ENCODE results near the gene LRFN5. TPM values are rescaled to one million over a fixed set of nuclear protein-coding genes. Genes with fewer than 3 reads are reported as not detected.

LRFN5 gene
- total and polyA plus RNA-seq, 2 of the 13 experiments (the other 11 are each of a cell fraction or from before 2014, with no cell fraction given), result not detected

DNA sequence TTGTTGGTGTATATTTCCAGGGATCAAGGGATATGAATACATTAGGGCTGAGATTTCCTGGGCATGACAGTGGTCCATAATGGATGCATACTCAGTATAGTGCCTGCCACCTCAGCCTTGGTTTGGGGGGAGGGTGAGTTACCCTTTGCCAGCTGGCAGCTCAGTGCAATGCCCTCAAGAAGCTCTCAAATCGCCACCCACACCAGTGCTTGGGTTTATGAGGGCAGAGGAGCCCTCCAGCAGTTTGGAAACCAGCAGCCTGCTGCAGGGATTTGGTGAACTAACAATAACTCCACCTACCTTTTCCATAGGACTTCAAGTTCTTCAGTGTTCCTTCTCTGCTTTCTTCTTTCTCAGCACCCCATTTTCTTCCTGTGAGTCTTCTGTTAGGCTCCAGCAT lies 218.9 kb downstream of the LRFN5 start:
- H4K20me1 ChIP-seq (ENCODE audit: insufficient read depth, low read length), result no peaks in the 10 kb centered on the region
- ATAC-seq (peak; percentile 22; the same call in 2 of the 3 replicates), DNase-seq (ENCODE audit: low spot score) (no peak), FAIRE-seq (no peak)
- WGBS (ENCODE audit: low lambda C conversion rate), result 0% methylated on average over 1 of the region's 1 CpG
- H3K27me3 ChIP-seq (ENCODE audit: control insufficient read depth in 1 of 2, insufficient read depth in 2 of 2, low read length in 2 of 2), result no peaks in the 10 kb centered on the region
- ChIA-PET CTCF (ENCODE audit: low intra/inter-chr PET ratio, low total read pairs) (no interaction called here), POLR2A (no interaction called here)
- no peaks in the 10 kb centered on the region for H3K79me2 ChIP-seq (ENCODE audit: insufficient read depth, low read length)
- BruUV-seq (replicated peaks), result no TSS peak
- no peak for TF ChIP-seq STAT6 (CRISPR knock-in tag; IDR thresholded peaks at IDR 0.05; ENCODE audit: borderline replicate concordance)
- no peak for TF ChIP-seq ZNF274 (CRISPR knock-in tag; IDR thresholded peaks at IDR 0.05)
- no peak for TF ChIP-seq AKAP8 (CRISPR knock-in tag; IDR thresholded peaks at IDR 0.05)
- TF ChIP-seq, protein P1, sequence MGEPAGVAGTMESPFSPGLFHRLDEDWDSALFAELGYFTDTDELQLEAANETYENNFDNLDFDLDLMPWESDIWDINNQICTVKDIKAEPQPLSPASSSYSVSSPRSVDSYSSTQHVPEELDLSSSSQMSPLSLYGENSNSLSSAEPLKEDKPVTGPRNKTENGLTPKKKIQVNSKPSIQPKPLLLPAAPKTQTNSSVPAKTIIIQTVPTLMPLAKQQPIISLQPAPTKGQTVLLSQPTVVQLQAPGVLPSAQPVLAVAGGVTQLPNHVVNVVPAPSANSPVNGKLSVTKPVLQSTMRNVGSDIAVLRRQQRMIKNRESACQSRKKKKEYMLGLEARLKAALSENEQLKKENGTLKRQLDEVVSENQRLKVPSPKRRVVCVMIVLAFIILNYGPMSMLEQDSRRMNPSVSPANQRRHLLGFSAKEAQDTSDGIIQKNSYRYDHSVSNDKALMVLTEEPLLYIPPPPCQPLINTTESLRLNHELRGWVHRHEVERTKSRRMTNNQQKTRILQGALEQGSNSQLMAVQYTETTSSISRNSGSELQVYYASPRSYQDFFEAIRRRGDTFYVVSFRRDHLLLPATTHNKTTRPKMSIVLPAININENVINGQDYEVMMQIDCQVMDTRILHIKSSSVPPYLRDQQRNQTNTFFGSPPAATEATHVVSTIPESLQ (CRISPR knock-in tag; conservative IDR thresholded peaks at IDR 0.05), result no peak
- TF ChIP-seq, protein P2, sequence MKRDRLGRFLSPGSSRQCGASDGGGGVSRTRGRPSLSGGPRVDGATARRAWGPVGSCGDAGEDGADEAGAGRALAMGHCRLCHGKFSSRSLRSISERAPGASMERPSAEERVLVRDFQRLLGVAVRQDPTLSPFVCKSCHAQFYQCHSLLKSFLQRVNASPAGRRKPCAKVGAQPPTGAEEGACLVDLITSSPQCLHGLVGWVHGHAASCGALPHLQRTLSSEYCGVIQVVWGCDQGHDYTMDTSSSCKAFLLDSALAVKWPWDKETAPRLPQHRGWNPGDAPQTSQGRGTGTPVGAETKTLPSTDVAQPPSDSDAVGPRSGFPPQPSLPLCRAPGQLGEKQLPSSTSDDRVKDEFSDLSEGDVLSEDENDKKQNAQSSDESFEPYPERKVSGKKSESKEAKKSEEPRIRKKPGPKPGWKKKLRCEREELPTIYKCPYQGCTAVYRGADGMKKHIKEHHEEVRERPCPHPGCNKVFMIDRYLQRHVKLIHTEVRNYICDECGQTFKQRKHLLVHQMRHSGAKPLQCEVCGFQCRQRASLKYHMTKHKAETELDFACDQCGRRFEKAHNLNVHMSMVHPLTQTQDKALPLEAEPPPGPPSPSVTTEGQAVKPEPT (CRISPR knock-in tag; IDR thresholded peaks at IDR 0.05; ENCODE audit: low read depth), result no peak
- no peak for TF ChIP-seq SRSF4 (IDR thresholded peaks at IDR 0.05; ENCODE audit: low read depth, low read length, poor library complexity, severe bottlenecking)
- no peak overlapping the region for H3K4me2 ChIP-seq (ENCODE audit: low read depth, low read length)
- H2AFZ ChIP-seq (ENCODE audit: low read length), result no peak overlapping the region
- peaks cover 66% of the 10 kb centered on the region for H3K9me3 ChIP-seq (ENCODE audit: low read length)
- no peak overlapping the region for H3K27ac ChIP-seq (ENCODE audit: extremely low read length, insufficient read depth, low read length)
- no peak overlapping the region for H3K9ac ChIP-seq (ENCODE audit: insufficient read depth, low read depth, low read length)
- H3K36me3 ChIP-seq (replicated peaks in 1 of 2; ENCODE audit: control insufficient read depth in 1 of 2, insufficient read depth in 2 of 2, low read length in 2 of 2), result no peaks in the 10 kb centered on the region
- in situ Hi-C loops (cut with HindIII; ENCODE audit: extremely low pct_ligation_motif_present, low pct_unique_long_range_greater_than_20kb), result no loop called here
- no peaks in the 10 kb centered on the region for H3K4me1 ChIP-seq (ENCODE audit: insufficient read depth, low read length)
- intact Hi-C loops (cut with micrococcal nuclease; ENCODE audit: unreplicated experiment), result no loop called here
- H3K4me3 ChIP-seq (replicated peaks in 1 of 3; ENCODE audit: insufficient read depth in 1 of 3, low read depth in 2 of 3, low read length in 3 of 3), result no peak overlapping the region

Data from HepG2 (cell line).